HG03139 (cell line): ENCODE measurements around the gene TSPYL6.

Source experiments
- ATAC-seq: cut with Tn5 transposase; IDR thresholded peaks from one replicate; pipeline ENCODE4 v1.9.1; 2021; ENCODE audit not compliant: unreplicated experiment

TSPYL6 gene

GRCh38 chr2:54259413-54260240, 3.6 kb upstream of the TSPYL6 start:
- ATAC-seq = no peak

DNA sequence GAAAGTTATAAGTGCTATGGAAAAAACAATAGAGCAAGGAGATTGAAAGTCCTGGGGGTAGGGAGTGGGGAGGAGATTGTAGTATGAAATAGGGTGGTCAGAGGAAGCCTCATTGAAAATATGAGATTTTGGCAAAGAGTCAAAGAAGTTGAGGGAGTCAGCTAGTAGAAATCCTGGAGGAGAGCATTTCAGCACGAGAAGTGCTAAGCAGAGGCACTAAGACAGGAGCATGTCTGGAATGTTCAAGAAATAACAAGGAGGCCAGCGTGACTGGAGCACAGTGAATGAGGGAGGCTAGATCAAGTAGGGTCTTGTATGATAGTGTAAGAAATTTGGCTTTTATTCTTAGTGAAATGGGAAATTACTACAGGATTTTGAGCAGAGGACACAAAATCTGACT, 2.1 kb upstream of the TSPYL6 start:
- no peak for ATAC-seq

- no peak for ATAC-seq
These were observed 569 bp downstream of the TSPYL6 start for GRCh38 chr2:54255230-54256090.

DNA sequence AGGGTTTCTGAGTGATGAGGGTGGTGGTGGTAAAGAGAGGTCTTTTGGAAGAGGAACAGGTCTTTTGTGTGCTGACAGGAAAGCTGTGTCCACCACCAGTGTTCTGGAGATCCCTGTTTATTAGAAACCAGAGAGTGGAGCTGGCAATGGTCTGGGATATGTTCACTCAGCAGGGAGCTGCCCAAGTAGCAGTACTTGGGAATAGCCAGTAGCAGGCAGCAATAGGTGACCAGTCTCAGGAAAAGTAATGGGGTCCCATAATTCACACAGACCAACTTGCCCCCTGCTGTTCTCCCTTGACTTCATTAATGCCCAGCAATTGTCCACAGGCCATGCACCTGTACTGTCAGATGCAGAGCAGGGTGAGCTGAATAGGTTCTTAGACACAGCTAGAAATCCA, 1.8 kb downstream of the TSPYL6 start:
- ATAC-seq = no peak

DNA sequence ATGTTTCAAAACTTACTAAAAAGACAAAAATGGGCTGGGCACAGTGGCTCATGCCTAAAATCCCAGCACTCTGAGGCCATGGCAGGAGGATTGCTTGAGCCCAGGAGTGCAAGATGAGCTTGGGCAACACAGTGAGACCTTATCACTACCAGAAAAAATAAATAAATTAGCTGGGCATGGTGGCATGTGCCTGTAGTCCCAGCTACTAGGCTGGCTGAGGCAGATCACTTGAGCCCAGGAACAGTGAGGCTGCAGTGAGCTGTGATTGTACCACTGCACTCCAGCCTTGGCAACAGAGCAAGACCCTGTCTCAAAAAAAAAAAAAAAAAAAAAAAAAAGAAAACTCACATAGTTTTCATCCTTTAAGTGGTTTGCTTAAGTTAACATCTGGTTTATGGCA, 6.4 kb downstream of the TSPYL6 start:
- ATAC-seq = no peak

DNA sequence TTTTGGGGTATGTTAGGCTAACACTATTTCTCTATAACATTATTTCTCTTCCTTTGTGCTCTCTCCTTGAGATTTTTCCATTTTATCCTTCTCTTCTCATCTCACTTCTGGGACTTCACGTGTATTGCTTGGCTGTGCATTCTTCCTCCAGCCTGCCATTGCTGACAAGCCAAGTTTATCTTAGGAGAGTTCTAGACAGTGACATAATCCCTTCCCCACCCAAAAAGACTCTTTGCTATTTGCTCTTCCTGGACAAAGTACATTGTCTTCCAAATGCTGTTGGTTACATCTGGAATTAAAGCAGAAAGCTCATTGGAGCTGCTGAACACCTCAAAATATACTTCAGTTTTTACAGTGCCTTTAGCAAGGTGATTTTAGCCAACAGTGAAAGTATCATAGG, 8.9 kb downstream of the TSPYL6 start:
- ATAC-seq = no peak

DNA sequence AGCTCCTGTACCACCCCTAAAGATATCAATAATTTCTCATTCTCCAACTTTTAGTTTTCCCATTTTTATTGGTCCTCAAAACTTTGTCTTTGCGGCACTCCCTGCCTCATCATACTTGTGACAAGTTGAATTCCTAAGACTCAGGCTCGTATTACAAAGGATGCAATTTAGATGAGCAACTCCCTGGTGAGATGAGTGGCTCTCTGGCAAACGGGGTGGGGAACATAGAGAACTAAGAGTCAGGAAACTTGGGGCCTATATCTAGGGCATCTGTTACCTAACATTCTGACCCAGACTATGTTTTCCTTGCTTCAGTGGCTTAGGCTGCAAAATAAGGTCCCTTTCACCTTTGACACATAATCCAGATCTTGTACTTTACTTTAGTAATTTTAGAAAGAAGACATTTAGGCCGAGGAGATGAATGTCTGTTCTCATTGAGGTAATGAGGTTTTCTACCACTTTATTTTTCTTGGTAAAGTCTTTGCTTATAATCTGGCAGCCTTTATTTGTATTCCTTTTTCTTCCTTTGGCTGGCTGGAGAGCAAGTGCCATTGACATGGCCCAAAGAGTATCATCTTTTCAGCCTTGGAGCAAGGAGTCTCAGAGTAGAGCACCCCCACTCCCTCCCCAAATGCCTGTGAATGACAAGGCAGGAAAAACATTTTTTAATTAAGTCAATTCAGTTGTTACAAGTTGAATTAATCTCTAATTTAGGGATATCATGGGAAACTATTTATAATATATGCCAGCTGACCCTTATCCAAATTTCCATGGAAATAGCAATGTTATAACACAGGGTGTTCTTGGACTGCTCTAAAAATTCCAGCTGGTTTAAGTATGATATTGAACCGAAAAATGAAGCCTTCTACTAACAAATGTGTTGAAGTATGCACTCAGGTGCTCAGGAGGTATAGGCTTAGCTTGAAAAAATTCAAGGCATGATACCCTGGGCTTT, 15.2 kb downstream of the TSPYL6 start:
- no peak for ATAC-seq

DNA sequence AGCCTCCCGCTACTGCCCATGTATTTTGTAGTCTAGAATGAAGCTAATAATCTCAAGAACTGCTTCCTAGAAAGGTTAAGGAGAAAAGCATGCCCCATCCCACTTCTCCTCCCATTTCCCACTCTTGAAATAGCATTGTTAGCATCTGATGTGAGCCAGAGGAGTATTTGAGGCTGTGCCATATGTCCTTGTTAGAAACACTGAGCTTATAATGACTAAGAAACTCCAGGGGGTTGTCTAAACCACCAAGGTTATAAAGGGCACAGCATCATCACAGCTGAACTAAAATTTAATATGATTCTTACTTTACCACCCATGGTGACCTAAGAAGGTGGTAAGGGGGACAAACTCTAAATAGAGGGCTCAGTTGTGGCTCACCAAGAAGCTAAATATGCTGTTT, 16.6 kb downstream of the TSPYL6 start:
- ATAC-seq = no peak

DNA sequence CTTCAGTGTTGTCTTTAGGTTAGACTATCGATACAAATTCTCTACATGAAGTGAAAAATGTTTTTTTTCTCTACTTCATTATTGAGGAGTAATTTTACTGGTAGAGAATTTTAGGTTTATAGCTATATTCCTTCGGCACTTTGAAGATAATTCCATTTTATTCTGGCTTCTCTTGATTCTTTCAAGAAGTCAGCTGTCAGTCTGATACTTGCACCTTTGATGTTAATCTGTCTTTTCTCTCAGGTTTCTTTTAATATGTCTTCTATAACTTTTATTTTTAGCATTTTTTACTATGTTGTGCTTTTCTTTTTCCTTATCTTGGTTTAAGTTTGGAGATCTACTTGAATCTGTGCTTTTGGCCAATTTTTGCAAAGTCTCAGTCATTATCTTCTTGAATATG, 18.6 kb downstream of the TSPYL6 start:
- ATAC-seq = no peak

GRCh38 chr2:54233832-54234649, 22.0 kb downstream of the TSPYL6 start:
- no peak for ATAC-seq

DNA sequence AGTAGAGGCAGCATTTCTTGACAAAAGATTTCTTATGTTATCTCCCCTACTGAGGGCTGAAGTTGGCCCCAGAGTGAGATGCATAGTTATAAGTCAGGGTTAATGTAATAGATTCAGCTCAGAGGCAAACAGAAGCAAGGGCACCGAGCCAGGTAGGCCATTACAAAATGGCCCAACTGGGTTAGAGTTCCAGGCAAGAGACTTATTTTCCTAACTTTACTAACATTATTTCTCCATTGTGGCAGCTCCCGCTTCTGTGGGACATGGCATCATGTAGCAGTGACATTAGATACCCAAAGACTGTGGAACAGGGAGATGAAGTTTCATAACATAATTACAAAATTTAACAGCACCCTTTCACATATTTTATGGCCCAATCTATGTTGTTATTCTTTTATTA, 27.1 kb downstream of the TSPYL6 start:
- ATAC-seq = no peak

DNA sequence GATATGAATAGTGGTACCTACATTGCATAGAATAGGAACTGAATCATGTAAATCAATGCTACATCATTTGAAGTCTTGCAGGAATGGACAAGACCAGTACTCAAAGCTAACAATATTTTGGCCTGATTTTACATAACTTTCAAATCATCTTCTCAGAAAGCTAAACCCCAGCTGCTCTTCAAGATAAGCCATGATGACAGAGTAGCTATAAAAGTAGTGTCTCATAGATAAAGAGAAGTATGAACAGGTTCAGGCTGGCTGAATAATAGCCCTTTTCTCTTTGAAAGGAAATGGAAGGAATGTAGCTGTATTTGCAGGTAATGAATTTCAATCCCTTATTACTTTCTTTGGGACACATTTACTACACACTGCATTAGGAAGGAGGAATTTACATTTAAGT, 28.2 kb downstream of the TSPYL6 start:
- no peak for ATAC-seq

DNA sequence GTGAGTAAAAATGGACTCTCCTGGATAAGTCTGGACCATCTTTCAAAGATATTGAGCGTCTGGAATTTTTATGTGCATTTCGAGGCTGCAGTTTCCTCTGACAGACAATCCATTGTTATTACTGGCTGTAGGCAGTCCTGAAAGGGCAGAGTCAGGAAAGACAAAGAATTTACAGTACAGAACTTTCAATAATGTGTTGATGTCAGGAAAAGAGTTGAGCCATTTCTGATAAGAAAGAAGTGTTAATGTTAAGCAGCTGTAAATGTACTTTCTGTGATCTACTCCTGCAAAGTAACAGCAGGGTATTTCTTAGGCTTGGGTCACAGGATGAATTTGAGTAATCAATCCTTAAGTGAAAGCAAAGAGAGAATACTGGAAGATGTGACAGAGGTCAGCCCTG, 29.8 kb downstream of the TSPYL6 start:
- no peak for ATAC-seq

- no peak for ATAC-seq
These were observed 31.0 kb downstream of the TSPYL6 start for GRCh38 chr2:54224997-54225396.

DNA sequence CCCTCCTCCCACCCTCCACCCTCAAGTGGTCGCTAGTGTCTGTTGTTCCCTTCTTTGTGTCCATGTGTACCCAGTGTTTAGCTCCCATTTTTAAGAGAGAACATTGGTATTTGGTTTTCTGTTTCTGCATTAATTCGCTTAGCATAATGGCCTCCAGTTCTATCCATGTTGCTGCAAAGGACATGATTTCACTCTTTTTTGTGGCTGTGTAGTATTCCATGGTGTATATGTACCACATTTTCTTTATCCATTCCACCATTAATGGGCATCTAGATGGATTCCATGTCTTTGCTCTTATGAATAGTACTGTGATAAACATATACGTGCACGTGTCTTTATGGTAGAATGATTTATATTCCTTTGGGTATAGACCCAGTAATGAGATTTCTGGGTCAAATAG, 42.9 kb downstream of the TSPYL6 start:
- no peak for ATAC-seq

DNA sequence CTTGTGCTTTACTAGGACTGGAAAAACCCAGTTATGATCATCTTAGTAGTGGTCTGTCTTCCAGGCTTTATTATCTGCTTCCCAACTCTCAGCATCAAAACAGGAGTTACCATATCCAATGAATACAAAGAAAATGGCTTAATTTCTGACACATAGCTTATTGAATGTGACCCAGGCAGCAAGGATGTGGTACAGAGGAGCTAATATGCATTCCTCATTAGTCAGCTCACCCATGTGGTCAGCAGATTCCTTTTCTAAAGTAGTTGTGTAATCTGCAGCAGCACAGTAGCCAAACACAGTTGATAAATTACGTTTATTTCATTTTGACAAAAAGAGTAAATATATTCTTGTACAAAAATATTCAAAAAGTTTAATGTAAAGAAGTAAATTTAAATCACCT, 43.6 kb downstream of the TSPYL6 start:
- ATAC-seq = no peak

DNA sequence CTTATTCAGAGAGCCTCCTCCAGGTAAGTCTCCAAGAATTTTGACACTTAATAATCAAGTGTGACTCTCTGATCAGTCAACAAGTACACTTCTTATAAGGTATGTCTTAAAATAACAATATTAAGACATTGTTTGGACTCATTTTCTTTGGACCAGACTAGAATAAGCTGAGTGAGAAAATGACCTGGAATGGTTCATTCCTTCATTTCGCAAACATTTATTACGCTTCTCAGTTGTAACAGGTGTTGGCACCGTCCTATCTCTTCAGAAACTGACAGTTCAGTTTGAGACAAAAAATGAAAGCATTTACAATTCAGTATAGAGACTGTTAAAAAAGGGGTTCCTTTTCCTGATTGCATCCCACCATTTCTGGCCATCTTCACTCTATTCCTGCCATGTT, 46.6 kb downstream of the TSPYL6 start:
- no peak for ATAC-seq

- ATAC-seq = no peak
These were observed 47.4 kb downstream of the TSPYL6 start for GRCh38 chr2:54208364-54209240.

DNA sequence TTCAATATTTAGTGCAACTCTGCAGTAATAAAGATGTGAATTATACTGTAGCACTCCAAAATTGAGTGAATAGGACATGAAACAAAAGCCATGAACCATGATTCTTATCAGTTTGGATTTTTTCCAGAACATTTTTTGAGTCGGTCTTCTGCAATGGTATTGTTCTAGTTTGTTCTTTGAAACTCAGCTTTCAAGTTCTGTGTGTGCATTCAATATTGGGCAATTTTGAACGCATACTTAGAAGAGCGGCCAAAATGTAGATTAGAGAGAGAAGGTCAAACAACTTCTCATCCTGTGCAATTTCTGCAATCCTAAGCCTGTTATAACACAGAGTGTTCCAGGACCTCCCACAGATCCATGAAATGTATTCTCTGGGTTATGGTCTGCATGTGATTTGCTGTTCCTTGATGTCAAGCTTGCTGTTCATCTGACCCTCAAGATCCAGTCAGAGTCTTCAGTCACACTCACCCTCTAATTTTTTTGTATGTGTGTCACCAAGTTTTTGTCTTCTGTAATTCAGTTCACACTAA, 48.3 kb downstream of the TSPYL6 start:
- no peak for ATAC-seq
